Measurements from ENCODE around the gene ADAR.

DNA sequence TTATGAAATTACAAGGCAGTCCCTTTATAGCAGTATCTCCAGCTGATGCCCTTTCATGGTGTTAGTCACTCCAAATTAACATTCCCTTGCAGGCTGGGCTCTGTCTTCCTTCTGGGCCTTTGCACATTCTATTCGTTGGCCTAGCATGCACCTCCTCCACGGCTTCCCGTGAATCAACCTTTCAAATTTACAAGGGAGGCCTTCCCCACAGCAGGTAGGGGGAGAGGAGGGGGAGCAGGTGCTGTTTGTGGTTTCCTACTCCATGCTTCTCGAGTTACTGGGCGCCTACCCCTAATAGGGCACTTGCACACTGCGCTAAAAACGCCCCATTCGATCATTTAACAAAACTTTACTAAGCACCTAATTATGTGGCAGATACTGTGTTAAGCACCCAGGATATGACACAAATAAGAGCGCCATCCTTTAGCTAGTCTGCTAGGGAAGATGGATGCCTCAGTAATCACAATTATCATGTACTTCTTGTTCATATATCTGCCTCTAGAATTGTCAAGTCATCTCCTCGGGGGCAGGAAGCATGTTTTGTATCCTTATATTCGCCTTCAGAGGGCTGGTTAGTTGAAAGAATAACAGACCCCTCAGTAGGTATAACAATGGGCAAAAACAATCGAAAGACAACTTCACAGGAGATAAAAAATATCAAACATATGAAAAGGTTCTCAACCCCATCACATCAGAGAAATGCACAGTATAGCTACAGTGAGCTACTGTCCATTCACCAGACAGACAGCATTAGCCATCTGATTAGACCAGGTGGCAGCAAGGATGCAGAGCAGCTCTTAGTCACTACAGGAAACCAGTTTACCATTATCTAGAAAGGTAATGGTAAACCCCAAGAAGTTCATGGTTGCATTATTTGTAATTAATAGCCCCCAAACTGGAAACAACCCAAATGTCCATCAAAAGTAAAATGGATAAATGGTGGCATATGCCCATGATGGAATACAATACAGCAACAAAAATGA lies 1.7 kb upstream of the ADAR start:
- no peak for TF ChIP-seq POLR2AphosphoS5 (IDR thresholded peaks at IDR 0.05; ENCODE audit: borderline replicate concordance, low read depth, low read length)
- TF ChIP-seq EZH2 (IDR thresholded peaks at IDR 0.05) = no peak
- TF ChIP-seq FOXP2 (optimal IDR thresholded peaks at IDR 0.05; ENCODE audit: control extremely low read depth, extremely low read length, insufficient read depth) = no peak
